IMR-90 (cell line): ENCODE data around the gene AAMDC.

Experiments
- BHLHE40 ChIP-seq: fragments of 150-350 bp; IDR thresholded peaks from 2 replicates; pipeline ENCODE4 v1.6.1; 2016; ENCODE audit warnings: mild to moderate bottlenecking, low read depth, low read length
- TF ChIP-seq, protein P1 (sequence below): conservative IDR thresholded peaks from 2 replicates; pipeline ENCODE4 v1.5.1; 2012; ENCODE audit warnings: mild to moderate bottlenecking, low read depth, low read length, improper control_type of control experiment
- TF ChIP-seq, protein P2 (sequence below): fragments of 150-350 bp; IDR thresholded peaks from 2 replicates; pipeline ENCODE4 v1.6.1; 2017; ENCODE audit warnings: mild to moderate bottlenecking, antibody characterized with exemption, low read length, low read depth

DNA sequence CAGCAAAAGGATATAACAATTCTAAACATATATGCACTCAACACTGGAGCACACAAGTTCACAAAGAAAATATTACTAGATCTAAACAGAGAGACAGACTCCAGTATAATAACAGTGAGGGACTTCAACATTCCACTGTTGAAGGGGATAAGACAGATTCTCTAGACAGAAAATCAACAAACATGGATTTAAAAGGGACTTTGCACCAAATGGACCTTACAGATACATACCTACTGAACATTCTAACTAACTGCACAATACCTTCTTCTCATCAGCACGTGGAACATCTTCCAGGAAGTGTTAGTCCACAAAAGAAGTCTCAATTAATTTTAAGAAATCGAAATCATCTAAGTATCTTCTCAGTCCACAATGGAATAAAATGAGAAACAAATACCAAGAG, 27.0 kb upstream of the AAMDC start:
- TF ChIP-seq, protein P1, sequence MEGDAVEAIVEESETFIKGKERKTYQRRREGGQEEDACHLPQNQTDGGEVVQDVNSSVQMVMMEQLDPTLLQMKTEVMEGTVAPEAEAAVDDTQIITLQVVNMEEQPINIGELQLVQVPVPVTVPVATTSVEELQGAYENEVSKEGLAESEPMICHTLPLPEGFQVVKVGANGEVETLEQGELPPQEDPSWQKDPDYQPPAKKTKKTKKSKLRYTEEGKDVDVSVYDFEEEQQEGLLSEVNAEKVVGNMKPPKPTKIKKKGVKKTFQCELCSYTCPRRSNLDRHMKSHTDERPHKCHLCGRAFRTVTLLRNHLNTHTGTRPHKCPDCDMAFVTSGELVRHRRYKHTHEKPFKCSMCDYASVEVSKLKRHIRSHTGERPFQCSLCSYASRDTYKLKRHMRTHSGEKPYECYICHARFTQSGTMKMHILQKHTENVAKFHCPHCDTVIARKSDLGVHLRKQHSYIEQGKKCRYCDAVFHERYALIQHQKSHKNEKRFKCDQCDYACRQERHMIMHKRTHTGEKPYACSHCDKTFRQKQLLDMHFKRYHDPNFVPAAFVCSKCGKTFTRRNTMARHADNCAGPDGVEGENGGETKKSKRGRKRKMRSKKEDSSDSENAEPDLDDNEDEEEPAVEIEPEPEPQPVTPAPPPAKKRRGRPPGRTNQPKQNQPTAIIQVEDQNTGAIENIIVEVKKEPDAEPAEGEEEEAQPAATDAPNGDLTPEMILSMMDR = no peak
- TF ChIP-seq BHLHE40 = no peak
- TF ChIP-seq, protein P2, sequence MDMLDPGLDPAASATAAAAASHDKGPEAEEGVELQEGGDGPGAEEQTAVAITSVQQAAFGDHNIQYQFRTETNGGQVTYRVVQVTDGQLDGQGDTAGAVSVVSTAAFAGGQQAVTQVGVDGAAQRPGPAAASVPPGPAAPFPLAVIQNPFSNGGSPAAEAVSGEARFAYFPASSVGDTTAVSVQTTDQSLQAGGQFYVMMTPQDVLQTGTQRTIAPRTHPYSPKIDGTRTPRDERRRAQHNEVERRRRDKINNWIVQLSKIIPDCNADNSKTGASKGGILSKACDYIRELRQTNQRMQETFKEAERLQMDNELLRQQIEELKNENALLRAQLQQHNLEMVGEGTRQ = no peak
